GM18511 (cell line): ENCODE data around the gene CTBP2.

Experiments
- ATAC-seq: cut with Tn5 transposase; IDR thresholded peaks from one replicate; pipeline ENCODE4 v1.9.1; 2021; ENCODE audit warnings: mild to moderate bottlenecking, moderate library complexity; ENCODE audit not compliant: unreplicated experiment

The CTBP2 gene

DNA sequence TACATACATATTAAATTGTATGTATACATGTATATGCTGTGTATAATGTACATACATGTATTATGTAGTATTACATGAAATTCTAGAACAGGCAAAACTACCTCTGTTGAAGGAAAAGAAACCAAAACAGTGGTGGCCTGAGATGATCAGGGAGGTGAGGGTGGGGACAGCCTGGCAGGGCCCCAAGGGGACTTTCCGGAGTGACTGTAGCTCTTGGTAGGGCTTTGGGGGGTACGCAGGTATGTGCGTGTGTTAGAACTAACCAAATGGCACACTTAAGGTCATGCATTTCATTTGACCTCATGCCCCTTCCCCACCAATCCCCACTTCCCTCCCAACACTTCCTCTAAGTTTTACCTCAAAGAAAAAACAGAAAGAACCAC, 31.3 kb downstream of the CTBP2 start:
- no peak for ATAC-seq

DNA sequence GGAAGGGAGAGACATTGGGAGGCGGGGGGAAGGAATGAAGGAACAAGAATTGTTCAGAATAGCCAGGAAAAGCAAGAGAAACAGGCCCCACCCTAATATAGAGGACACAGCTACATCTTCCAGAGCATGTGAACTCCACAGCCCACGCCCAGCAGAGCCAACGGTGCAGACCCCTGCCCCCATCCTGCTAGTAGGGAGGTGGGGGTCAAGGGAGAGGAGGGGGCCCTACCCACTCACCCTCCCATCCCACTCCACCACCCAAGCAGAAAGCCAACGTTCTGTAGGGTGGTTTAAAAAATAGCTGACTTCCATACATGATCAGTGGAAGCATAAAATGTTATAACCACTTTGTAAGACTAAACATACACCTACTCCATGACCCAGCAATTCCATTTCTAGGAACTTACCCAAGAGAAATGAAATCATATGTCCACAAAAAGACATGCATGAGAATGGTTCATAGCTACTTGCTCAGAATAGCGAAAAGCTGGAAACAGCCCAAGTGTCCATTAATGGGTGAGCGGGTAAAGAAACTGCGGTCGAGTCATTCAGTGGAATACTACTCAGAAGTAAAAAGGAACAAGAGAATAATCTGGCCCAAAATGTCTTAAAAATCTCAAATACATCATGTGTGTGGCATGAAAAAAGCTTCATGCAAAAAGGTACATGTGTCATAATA, 31.8 kb downstream of the CTBP2 start:
- ATAC-seq: no peak

DNA sequence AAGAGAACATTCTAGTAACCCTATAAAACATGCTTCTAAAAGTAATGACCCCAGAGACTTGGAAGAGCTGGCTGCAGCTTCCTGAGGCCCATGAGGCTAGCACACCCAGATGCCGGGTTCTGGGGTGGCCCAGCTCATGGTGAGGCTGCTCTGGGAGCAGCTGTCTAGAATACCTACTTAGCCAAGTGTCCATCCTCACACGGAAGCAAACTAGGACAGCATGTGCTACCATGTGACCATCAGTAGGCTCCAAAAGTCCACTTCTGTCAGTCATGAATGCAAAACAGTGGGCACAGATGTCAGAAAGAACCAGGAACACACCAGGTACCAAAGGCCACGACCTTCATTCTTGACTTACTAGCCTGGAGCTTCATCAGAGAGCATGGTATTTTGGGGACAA, 32.4 kb downstream of the CTBP2 start:
- ATAC-seq: no peak

DNA sequence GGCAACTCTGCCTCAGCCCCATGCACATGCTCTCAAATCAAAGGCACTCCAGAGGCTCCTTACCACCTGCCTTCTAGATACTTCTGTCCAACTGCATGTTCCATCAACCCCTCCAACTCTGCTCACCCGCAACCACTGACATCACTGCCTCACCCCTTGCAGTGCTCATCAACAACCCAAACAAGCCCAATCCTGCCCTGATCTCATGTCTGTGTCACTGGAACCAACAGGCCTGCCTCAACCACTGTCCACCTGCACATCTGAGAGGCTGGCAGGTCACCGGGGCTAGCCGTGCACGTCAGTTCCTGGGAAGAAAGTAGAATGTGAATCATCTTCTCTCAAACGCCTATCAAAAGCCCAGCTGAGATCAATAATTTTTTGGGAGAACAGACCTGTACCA, 33.3 kb downstream of the CTBP2 start:
- ATAC-seq: no peak

DNA sequence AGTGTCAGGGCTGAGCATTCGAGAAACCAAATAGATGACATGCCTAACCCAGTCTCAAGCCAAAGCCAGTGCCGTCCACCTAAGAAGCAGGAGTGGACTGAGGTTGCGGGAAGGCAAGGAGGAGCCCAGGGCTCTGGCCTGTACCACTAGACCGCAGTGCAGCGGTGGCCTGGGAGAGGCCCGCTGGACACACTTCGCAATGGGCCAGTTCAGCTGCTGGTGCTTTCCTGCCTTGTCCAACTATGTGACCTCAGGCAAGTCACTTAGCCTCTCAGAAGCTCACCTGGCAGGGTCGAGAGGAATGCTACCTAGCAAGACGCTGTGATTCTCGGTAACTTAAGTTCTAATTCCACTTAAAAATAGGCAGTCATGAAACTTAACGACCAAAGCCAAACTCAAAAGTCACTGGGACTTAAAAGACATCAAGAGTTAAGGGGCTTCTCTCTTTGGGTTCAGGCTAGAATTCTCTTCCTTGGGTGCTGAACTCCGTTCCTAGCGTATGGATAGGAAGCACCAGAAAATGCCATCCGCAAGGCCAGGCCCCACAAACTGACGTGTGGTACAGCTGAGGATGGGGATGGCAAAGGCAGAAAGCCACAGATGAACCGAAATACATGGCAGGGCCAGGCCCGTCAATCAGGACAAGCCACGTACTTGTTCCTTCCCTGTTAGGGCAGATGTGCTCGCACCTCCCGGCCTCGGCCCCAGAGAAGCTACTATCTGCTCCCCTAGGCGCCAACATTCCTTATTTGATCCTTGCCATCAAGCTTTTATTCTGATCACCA, 34.2 kb downstream of the CTBP2 start:
- no peak for ATAC-seq

DNA sequence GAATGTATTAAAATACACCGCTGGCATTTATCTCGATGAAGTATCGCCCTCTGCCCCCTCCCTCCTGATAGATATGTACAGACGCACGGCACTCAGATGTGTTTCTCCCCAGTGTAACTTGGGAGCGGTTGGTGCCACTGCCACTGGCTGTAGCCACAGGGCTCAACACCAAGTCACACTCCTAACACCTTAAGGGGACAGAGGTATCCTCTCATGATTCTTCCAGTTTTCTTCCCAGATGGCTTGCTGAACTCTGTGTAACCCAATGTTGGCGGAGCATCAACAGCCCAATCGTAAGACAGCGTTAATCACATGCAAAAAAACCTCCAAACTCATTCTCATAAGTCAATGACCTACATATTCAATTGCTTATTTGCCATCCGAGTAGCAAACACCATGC, 35.5 kb downstream of the CTBP2 start:
- no peak for ATAC-seq

DNA sequence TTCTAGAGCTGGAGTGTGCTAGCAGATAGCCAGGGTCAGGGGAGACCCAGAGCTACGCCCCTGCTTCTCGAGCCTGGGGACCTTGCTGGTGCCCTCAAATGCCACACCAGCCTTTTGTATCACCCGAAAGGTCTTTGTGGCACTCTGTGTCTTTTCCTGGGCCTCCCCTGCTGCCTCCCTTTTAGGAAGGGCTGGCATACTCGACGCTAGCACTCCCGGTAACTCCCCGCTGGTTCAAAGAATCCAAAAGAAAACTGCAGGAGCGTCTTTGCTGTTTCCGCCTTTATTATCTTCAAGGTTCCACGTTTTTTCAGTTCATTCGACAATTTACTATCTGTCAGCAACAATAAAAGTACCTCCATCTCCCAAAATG, 36.3 kb downstream of the CTBP2 start:
- no peak for ATAC-seq

DNA sequence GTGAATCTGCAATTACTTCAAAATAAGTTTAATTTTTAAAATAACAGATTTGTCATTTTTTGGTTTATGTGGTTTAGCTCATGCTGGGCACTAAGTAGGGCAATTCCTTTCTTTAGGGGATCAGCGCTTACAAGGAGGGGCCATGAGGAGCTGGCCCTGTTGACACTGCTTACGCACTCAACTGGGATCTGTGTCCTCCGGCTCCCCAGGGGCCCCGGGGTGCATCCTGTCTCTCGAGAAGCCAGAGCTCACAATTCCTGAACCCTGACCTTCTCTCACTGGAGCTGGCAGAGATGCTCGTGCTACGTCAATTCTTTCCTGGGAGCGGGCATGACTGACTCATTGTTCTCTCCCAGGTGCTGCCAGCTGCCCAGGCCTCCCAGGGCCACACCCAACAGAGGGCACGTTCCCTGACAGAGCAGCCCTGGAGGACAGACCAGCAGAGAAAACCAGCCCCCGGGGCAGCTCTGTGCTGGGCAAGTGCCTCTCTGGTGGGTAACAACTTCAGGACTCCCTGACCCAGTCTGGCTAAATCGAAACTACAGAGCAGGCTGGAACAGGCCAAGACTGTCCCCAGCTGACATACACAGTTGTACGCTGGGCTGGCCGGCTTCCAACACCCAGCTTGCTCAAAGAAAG, 36.8 kb downstream of the CTBP2 start:
- ATAC-seq: no peak

DNA sequence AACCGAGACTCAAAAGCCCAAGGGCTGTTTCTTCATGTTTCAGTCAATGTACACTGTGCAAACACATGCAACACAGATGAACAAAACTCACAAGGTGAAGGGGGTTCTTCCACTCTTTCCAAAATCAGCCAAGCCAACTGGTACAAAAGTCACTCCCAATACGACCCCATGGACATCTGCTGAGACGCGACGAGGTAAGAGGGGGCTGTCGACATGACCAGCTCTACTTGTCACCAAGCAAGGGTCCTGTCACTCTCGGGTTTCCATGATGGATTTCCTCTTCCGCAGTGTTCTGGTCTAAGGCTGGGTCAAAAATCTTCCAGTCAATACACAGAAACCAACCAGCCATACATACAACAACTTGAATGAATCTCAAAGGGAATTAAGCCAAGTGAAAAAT, 37.8 kb downstream of the CTBP2 start:
- ATAC-seq: no peak

DNA sequence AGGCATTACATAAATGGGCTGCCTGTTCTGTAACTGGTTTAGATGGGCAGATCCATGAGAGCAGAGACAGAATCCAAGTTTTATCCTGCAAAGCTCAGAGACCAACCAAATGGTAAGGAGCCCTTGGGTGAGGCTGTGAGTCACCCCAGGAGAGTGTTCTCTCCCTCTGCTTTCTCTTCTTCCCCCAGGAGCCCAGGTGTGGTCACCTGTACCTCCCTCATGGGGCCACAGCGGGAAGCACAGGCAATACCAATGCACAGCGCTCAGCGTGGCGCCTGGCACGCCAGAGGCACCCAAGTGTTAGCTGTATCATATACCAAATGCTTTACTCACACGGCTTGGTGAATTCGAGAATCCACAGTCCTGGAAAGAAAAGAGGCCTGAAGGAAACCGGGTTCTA, 39.4 kb downstream of the CTBP2 start:
- no peak for ATAC-seq

DNA sequence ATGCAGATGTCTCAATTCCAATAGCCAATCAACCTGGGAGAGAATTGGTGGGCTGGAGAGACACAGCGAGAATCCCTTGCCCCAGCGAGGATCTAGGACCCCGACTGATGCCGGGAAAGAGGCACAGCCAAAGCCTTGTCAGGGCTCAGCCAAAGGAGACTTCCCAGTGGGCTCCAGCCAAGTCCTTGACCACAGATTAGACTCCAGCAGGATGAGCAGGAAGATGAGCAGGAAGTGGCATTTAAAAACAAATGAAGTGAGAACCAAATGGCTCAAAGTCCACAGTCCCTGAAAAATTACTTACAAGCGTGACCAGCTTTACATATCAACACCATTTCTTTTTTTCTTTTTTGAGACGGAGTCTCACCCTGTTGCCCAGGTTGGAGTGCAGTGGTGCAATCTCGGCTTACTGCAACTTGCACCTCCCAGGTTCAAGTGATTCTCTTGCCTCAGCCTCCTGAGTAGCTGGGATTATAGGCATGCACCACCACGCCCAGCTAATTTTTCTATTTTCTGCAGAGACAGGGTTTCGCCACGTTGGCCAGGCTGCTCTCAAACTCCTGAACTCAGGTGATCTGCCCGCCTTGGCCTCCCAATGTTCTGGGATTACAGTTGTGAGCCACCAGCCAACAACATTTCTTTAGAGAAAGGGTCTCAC, 40.2 kb downstream of the CTBP2 start:
- no peak for ATAC-seq

DNA sequence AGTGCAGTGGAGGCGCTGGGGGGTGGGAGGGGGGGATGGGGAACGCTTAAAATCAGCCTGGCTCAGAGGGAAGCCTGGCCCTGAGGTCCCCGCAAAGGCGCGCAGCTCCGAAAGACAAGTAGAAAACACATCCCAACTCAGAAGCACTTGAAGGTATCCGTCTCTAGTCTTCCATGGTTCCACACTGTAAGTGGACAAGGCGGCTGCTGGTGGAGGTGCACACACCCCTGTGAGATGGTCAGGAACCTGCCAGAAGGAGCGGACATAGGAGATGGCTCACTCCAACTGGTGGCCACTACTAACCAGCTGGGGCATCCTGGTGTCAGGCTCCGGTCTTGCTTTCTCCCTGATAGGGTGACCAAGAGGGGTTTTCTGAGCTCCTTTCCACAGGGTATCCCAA, 41.7 kb downstream of the CTBP2 start:
- ATAC-seq: no peak

DNA sequence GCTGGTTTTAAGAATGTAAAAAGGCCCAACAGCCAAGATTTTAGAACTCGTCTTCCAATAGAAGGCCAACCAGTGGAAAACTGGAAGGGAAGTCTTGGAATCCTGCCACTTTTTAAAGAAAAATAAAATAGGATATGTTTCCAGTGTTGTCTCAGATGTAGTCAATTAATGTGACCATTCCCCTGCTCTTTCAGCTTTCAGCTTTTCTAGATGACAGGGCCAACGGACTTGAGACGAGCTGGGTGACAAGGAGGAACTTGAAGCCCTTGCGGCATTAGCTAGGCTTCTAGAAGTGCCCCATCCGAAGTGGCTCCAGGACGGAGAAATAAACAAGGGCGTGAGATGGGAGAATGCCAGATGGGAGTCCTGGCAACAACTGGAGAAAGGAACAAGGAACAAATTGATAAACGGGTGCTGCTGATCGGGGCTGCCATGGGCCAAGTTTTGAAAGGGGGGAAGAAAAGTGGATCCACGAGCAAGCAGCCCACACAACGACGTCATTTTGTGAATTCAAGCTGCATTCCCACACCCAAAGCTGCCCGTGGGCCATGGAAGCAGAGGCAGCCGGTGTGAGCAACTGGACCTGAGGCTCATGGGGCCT, 42.3 kb downstream of the CTBP2 start:
- ATAC-seq: no peak

DNA sequence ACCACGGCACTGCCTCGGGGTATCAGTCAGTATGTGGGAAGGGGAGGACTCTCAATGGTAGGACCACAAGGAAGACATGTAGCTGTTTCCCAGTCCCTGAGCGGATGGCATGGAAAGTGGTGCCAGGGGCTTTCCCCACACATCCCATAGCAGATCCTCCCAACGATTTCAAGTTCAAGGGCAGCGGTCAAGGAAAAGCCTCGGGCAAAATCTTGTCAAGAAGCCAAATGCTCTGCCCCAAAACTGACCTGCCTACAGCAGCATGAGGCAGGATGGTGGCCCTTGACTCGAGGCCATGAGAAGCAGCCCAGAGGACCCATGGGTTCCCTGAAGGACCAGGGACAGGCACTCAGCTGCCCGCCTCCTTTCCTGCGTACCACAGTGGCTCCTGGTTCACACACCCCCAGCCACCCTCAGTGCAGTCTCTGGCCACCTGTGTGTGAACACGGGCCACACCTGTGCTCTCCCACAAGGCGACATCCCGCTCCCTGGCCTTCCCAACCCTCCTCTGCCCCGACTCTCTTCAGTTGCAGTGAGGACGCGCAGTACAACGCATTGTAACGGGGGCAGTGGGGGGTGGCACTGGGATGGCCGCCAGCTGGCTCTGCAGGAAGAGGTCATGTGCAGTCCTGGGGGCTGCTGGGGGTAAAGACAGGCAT, 43.6 kb downstream of the CTBP2 start:
- no peak for ATAC-seq

DNA sequence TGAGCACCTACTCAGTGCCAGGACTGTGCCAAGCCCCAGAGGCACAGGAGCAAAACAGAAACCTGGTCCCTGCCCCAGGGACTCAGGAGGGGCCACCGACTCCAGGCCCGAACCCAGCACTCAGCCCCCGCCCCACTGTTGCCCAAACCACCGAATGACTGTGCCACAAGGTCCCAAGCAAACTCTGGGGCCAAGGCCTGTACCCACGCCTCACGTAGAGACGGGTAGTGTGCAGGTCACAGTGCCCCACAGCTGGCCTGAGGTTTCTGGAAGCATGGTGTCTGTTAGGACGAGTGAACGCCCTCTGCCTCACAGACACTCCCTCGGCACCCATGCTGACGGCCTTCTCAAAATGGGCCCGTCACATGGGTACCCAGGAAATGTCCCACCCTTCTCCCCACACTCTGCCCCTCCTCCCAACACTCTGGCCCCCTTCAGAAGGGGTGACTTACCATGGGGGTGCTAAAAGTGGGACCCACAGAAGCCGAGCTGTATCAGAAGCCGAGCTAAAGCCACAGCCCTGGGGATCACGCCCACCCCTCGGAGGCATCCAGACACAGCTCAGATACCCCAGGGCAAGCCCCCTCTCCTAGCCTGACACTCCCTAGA, 44.2 kb downstream of the CTBP2 start:
- ATAC-seq: no peak

DNA sequence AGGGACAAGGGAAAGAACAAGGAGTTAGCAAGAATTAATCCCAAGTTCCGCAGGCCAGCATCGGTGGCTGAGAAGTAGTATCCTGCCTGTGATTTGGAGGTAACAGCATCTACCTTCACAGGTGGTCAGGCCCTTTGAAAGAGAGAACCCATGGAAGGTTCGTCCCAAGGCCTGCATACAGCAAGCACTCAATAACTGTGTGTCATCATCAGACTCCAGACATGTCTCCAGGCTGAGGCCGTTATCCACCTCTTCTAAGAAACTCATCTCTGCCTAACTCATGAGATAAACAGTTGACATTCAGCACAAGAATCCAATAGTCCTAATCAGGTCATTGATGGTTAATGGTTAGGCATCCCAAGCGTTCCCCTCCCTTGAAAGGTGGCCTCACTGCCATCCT, 45.0 kb downstream of the CTBP2 start:
- ATAC-seq: no peak

DNA sequence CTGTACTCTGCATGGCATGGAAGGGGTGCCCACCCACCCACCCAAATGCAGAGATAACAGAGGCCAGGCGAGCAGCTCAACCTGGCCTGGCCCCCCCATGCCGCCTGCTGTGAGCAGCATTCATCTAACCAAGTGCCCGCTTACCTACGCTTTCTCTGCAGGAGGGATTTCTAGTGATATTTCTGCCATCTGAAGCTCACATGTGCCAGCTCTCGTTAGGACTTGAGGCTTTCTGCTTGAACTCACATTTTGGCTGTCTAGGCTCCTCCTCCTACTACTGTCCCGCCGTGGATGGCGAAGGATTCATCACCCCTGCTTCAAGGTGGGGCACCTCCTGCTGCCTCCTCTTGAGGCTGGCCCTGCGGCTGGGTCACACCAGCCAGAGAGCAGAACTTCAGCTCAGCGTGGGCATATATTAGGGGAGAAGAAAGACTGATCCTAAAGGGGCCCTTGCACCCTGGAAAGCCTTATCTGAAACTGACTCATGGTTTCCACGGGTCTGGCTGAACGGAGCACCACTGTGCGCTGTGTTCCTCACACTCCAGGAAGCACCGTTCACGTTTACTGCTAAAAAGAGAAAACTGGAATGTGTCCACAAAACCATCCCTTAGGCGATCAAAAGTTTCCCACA, 45.5 kb downstream of the CTBP2 start:
- ATAC-seq: no peak

DNA sequence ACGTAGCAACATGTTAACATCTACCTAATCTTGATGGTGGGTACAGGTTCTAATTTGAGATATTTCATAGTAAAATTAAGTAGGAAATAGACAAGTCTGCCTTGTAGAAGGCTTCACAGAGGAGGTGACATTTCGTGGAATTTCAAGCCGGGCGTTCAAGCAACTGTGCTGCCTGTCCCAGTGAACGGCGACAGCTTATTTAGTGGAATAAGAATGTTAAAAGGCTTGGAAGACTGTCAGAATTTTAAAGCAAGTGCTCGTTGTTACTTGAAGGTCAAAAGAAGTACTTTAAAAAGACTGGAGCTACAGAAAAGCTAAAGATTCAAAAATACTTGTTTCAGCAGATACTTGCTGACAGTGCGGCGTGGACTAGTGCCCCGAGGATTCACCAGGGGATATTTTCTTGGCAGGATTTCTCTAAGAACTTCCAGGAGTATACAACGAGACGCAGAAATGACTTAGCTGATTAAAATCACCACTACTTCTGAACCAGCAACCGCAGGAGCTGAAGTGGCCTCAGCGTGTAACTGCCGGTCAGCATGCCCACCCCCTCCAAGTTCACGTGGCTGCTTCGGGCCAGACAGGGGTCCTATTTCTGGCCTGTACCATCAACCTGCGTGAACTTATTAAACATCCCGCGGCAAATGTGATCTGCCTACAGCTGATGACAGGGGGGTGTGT, 46.5 kb downstream of the CTBP2 start:
- no peak for ATAC-seq

DNA sequence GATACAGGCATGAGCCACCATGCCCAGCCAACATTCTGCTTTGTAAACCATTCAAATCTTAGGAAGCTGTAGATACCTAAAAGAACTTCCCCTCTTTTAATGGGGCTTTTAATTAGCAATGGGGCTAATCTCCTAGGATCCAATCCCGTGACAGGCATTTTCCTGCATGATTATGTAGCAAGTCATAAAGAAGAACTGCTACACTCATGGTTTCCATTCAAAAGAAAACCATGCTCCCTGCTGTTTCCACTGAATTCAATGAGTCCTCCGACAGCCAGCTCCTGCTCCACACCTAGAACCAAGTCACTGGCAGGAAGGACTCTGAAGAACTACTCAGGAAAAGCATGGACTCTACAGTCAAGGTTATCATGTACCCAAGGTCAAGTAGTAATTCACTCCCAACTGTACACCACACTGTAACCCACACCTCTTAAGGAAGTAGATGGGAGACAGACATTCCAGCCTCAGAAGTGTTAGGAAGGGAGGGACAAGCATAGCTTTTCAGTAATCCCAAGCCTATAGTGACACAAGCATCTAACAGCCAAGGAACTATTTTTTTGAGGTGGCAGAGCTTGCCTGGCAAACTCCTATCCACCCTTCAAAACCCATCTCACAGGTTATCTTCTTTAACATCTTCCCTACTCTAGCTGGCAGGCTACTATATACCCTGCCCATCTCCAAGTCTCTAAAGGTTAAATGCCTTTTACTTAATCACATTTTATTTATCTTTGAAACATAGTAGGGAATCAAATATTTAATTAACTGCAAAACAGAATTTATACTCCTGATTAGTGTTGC, 47.5 kb downstream of the CTBP2 start:
- ATAC-seq: no peak
